ENCODE data around the gene ESRRB.

- no peak for TF ChIP-seq FOXM1 (IDR thresholded peaks at IDR 0.05; ENCODE audit: borderline replicate concordance, low read depth)
- TF ChIP-seq YY1 (IDR thresholded peaks at IDR 0.05; ENCODE audit: low read depth): no peak
- TF ChIP-seq REST (IDR thresholded peaks at IDR 0.05; ENCODE audit: low read depth): no peak
- no peak for TF ChIP-seq EP300 (IDR thresholded peaks at IDR 0.05; ENCODE audit: borderline replicate concordance)
- no peak for TF ChIP-seq TCF12 (IDR thresholded peaks at IDR 0.05; ENCODE audit: low read depth)
- no peak for TF ChIP-seq TAF1 (IDR thresholded peaks at IDR 0.05; ENCODE audit: low read depth)
- no peak for TF ChIP-seq TEAD4 (IDR thresholded peaks at IDR 0.05)
- TF ChIP-seq USF1 (IDR thresholded peaks at IDR 0.05): no peak
- TF ChIP-seq EGR1 (IDR thresholded peaks at IDR 0.05): no peak
Measured at GRCh38 chr14:76518366-76518765, 142.4 kb downstream of the ESRRB start.
